ENCODE results near the gene DPYSL3. TPM values are rescaled to one million over a fixed set of nuclear protein-coding genes. Genes with fewer than 3 reads are reported as not detected.

DPYSL3 gene
- total and polyA plus RNA-seq, 2 donors (not counting 3 experiments of a cell fraction or from before 2014, with no cell fraction given), result 80.3 to 146 TPM

DNA sequence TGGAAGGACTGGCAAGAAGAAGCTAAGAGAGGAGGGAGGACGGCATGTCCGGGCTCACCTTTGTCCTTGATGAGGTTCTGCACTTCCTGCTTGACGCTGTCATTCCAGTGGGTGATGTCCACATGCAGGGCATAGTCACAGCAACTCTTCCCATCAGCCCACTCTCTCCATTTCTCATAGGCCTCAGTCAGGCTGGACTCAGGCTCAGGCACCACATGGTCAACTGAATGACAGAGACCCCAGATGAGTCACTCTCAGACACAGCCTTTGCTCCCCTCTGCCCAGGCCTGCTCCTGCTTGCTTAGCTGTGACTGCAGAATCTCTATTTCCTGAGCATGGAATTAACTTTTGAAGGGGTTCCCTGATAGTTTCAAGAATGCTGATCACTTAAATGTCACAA, 94.2 kb downstream of the DPYSL3 start:
- DNase-seq (ENCODE audit: low read depth, low spot score) (no peak), FAIRE-seq (no peak)
- H2AFZ ChIP-seq (ENCODE audit: low read depth, low read length), result no peak overlapping the region

More for the DNA sequence above, 94.2 kb downstream of the DPYSL3 start:
- H3K9me1 ChIP-seq (replicated peaks; ENCODE audit: control insufficient read depth, extremely low read depth, insufficient read depth, low read length), result no peaks in the 10 kb centered on the region
- H3K4me3 ChIP-seq (replicated peaks in 1 of 3; ENCODE audit: insufficient read depth in 1 of 3, low read depth in 1 of 3, low read length in 3 of 3), result no peak overlapping the region
- no peak overlapping the region for H3K4me2 ChIP-seq (ENCODE audit: insufficient read depth, low read length)
- no peaks in the 10 kb centered on the region for H3K9me3 ChIP-seq (replicated peaks; ENCODE audit: control insufficient read depth, insufficient read depth, low read length)
- no peaks in the 10 kb centered on the region for H3K27me3 ChIP-seq (ENCODE audit: control insufficient read depth in 2 of 2, insufficient read depth in 2 of 2, low read length in 2 of 2)
- ChIA-PET CTCF (interaction anchor here (1.0 kb wide), 1 partner anchor 16 kb away, joined by 3 read pairs; no protein-coding TSS in a partner anchor), POLR2A (no interaction called here)
- TF ChIP-seq FOS (IDR thresholded peaks at IDR 0.05; ENCODE audit: borderline replicate concordance, insufficient read depth, low read length) (no peak), MYC (IDR thresholded peaks at IDR 0.05; ENCODE audit: low read depth, low read length) (no peak), POLR2A (IDR thresholded peaks at IDR 0.05; ENCODE audit: low read depth, low read length) (no peak), EZH2 (IDR thresholded peaks at IDR 0.05; ENCODE audit: borderline replicate concordance, low read depth, low read length, severe bottlenecking) (no peak), JUN (IDR thresholded peaks at IDR 0.05; ENCODE audit: borderline replicate concordance, insufficient read depth, insufficient read length, low read depth) (no peak), GATA2 (IDR thresholded peaks at IDR 0.05; ENCODE audit: insufficient read depth, insufficient read length, low read depth, low read length) (no peak), POLR2AphosphoS5 (IDR thresholded peaks at IDR 0.05; ENCODE audit: insufficient read depth, low read depth, low read length) (no peak)
- TF ChIP-seq, protein P1, sequence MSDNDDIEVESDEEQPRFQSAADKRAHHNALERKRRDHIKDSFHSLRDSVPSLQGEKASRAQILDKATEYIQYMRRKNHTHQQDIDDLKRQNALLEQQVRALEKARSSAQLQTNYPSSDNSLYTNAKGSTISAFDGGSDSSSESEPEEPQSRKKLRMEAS (IDR thresholded peaks at IDR 0.05; ENCODE audit: insufficient read depth, insufficient read length), result no peak
- TF ChIP-seq, protein P2, sequence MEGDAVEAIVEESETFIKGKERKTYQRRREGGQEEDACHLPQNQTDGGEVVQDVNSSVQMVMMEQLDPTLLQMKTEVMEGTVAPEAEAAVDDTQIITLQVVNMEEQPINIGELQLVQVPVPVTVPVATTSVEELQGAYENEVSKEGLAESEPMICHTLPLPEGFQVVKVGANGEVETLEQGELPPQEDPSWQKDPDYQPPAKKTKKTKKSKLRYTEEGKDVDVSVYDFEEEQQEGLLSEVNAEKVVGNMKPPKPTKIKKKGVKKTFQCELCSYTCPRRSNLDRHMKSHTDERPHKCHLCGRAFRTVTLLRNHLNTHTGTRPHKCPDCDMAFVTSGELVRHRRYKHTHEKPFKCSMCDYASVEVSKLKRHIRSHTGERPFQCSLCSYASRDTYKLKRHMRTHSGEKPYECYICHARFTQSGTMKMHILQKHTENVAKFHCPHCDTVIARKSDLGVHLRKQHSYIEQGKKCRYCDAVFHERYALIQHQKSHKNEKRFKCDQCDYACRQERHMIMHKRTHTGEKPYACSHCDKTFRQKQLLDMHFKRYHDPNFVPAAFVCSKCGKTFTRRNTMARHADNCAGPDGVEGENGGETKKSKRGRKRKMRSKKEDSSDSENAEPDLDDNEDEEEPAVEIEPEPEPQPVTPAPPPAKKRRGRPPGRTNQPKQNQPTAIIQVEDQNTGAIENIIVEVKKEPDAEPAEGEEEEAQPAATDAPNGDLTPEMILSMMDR (IDR thresholded peaks at IDR 0.05; ENCODE audit: extremely low read depth in 1 of 2, insufficient read depth in 1 of 2, low read depth in 1 of 2, low read length in 2 of 2), result no peak
- no peaks in the 10 kb centered on the region for H4K20me1 ChIP-seq (replicated peaks; ENCODE audit: control insufficient read depth, extremely low read depth, insufficient read depth, low read length)
- no peaks in the 10 kb centered on the region for H3K79me2 ChIP-seq (ENCODE audit: control insufficient read depth, insufficient read depth, low read length)
- no peak overlapping the region for H3K9ac ChIP-seq (replicated peaks; ENCODE audit: extremely low read depth, insufficient read depth, low read length)
- BruUV-seq (replicated peaks), result no TSS peak
- H3K4me1 ChIP-seq (ENCODE audit: control insufficient read depth, extremely low read depth, insufficient read depth, low read length), result no peaks in the 10 kb centered on the region
- H3K36me3 ChIP-seq (ENCODE audit: control insufficient read depth in 2 of 2, extremely low read depth in 1 of 2, insufficient read depth in 2 of 2, low read length in 2 of 2), result peaks cover 4 to 11% of the 10 kb centered on the region in 2 experiments
- dilution Hi-C loops (cut with MboI; ENCODE audit: extremely low pct_ligation_motif_present, low sequenced_read_pairs) (no loop called here), intact Hi-C loops (cut with micrococcal nuclease) (loop anchor here (2.0 kb wide), 1 partner anchor 23 kb away; no protein-coding TSS in a partner anchor)
- no peak overlapping the region for H3K27ac ChIP-seq (ENCODE audit: insufficient read depth, low read depth, low read length)
